ENCODE results near the gene BCAS4.
"Not testable (repeated sequence)": the region's sequence is repeated elsewhere in the genome, so short reads cannot be mapped to it uniquely, and the experiment has no call there.

The BCAS4 gene

GRCh38 chr20:50794846-50795634, at the start of gene BCAS4:
Gene BCAS4, plus strand, starts transcription at chr20:50795061. Its CDS starts 23 bp downstream, at chr20:50795084.
- DNase-seq (ENCODE audit: low read depth in 2 of 2) = peak; percentile 63 to 75

- DNase-seq (ENCODE audit: low read depth in 2 of 2) = no peak
Measured at GRCh38 chr20:50745634-50746137, 49.2 kb upstream of the BCAS4 start.

- no peak for DNase-seq (ENCODE audit: low read depth in 2 of 2)
Measured at GRCh38 chr20:50746138-50746940, 48.5 kb upstream of the BCAS4 start.

GRCh38 chr20:50747275-50747674, 47.6 kb upstream of the BCAS4 start:
- DNase-seq (ENCODE audit: low read depth in 2 of 2) = no peak

- DNase-seq (ENCODE audit: low read depth in 2 of 2) = no peak
Measured at GRCh38 chr20:50750145-50750671, 44.7 kb upstream of the BCAS4 start.

- DNase-seq (ENCODE audit: low read depth in 2 of 2) = no peak
Measured at GRCh38 chr20:50753152-50753551, 41.7 kb upstream of the BCAS4 start.

GRCh38 chr20:50754420-50754819, 40.4 kb upstream of the BCAS4 start:
- DNase-seq (ENCODE audit: low read depth in 2 of 2) = no peak

- no peak for DNase-seq (ENCODE audit: low read depth in 2 of 2)
Measured at GRCh38 chr20:50756447-50756846, 38.4 kb upstream of the BCAS4 start.

- DNase-seq (ENCODE audit: low read depth in 2 of 2) = no peak
Measured at GRCh38 chr20:50758469-50758868, 36.4 kb upstream of the BCAS4 start.

GRCh38 chr20:50758992-50759391, 35.9 kb upstream of the BCAS4 start:
- no peak for DNase-seq (ENCODE audit: low read depth in 2 of 2)

GRCh38 chr20:50759678-50760077, 35.2 kb upstream of the BCAS4 start:
- DNase-seq (ENCODE audit: low read depth in 2 of 2) = no peak

GRCh38 chr20:50762045-50762422, 32.8 kb upstream of the BCAS4 start:
- no peak for DNase-seq (ENCODE audit: low read depth in 2 of 2)

- DNase-seq (ENCODE audit: low read depth in 2 of 2) = no peak
Measured at GRCh38 chr20:50762435-50763220, 32.2 kb upstream of the BCAS4 start.

GRCh38 chr20:50763550-50764458, 31.1 kb upstream of the BCAS4 start:
- DNase-seq (ENCODE audit: low read depth in 2 of 2) = not testable (repeated sequence)

- not testable (repeated sequence) for DNase-seq (ENCODE audit: low read depth in 2 of 2)
Measured at GRCh38 chr20:50765251-50765650, 29.6 kb upstream of the BCAS4 start.

- no peak for DNase-seq (ENCODE audit: low read depth in 2 of 2)
Measured at GRCh38 chr20:50765674-50766073, 29.2 kb upstream of the BCAS4 start.

GRCh38 chr20:50766955-50767809, 27.7 kb upstream of the BCAS4 start:
- DNase-seq (ENCODE audit: low read depth in 2 of 2) = not testable (repeated sequence)

GRCh38 chr20:50768991-50769390, 25.9 kb upstream of the BCAS4 start:
- not testable (repeated sequence) for DNase-seq (ENCODE audit: low read depth in 2 of 2)

- DNase-seq (ENCODE audit: low read depth in 2 of 2) = not testable (repeated sequence)
Measured at GRCh38 chr20:50769551-50770085, 25.2 kb upstream of the BCAS4 start.

Data from stimulated activated CD4-positive, alpha-beta T cell treated with anti-CD3 and anti-CD28 coated beads, Interleukin-1b, Interleukin-23, amount 100 ng/mL, for 1 hour (primary cell).